A673 (cell line): Measurements from ENCODE around the gene COL8A1. TPM values are rescaled to one million over a fixed set of nuclear protein-coding genes. Genes with fewer than 3 reads are reported as not detected.

Experiments
- BruUV-seq: library from RNA; stranded (reverse); fragments of 400-500 nt; replicated peaks from 2 replicates; lab custom pipeline; 2021; lab: Mats Ljungman, UMichigan
- CTCF ChIA-PET: fragments of 300-600 bp; sonication (Branson Sonifier 250); formaldehyde crosslinking; loops from one replicate; lab custom pipeline; 2022; ENCODE audit warnings: antibody characterized with exemption; lab: Charles Lee
- POLR2A ChIA-PET: fragments of 300-600 bp; sonication (Branson Sonifier 250); formaldehyde crosslinking; loops from one replicate; lab custom pipeline; 2022; ENCODE audit warnings: antibody characterized with exemption; ENCODE audit not compliant: low non-redundant PET; lab: Charles Lee
- DNase-seq: peaks from one replicate; pipeline ENCODE4 v3.0.0-alpha.2; 2015; ENCODE audit warnings: low spot score
- H3K27ac ChIP-seq: fragments of 200-600 bp; sonication (generic); 2 replicates; pipeline ENCODE4 v1.5.1; 2016; ENCODE audit warnings: mixed run types, low read depth, mild to moderate bottlenecking, mixed read lengths, antibody characterized with exemption, low read length; ENCODE audit not compliant: poor library complexity, severe bottlenecking
- H3K27me3 ChIP-seq: fragments of 200-600 bp; sonication (generic); replicated peaks from 2 replicates; pipeline ENCODE4 v1.6.1; 2017; ENCODE audit warnings: mixed run types, low read depth, mild to moderate bottlenecking, mixed read lengths, antibody characterized with exemption, low read length; ENCODE audit not compliant: insufficient read depth, poor library complexity
- H3K36me3 ChIP-seq: fragments of 200-600 bp; sonication (generic); 2 replicates; pipeline ENCODE4 v1.6.1; 2016; ENCODE audit warnings: mixed run types, mild to moderate bottlenecking, mixed read lengths, antibody characterized with exemption, low read length; ENCODE audit not compliant: insufficient read depth, poor library complexity, severe bottlenecking
- H3K4me1 ChIP-seq: fragments of 200-600 bp; sonication (generic); 2 replicates; pipeline ENCODE4 v1.6.1; 2017; ENCODE audit warnings: mixed run types, mild to moderate bottlenecking, mixed read lengths, antibody characterized with exemption, low read length; ENCODE audit not compliant: insufficient read depth, poor library complexity, severe bottlenecking
- H3K4me3 ChIP-seq: fragments of 200-600 bp; sonication (generic); 2 replicates; pipeline ENCODE4 v1.5.1; 2016; ENCODE audit warnings: low read depth, mixed run types, mild to moderate bottlenecking, mixed read lengths, low read length; ENCODE audit not compliant: poor library complexity, severe bottlenecking
- H3K9me3 ChIP-seq: fragments of 200-600 bp; sonication (generic); 2 replicates; pipeline ENCODE4 v1.6.1; 2016; ENCODE audit warnings: mixed run types, low read depth, mild to moderate bottlenecking, mixed read lengths, antibody characterized with exemption, low read length; ENCODE audit not compliant: poor library complexity, severe bottlenecking
- EZH2 ChIP-seq: fragments of 200-600 bp; sonication (generic); IDR thresholded peaks from 2 replicates; pipeline ENCODE4 v1.6.1; 2017; ENCODE audit warnings: borderline replicate concordance, low read depth, mild to moderate bottlenecking, mixed read lengths, antibody characterized with exemption, low read length; ENCODE audit not compliant: poor library complexity, severe bottlenecking
- intact Hi-C: fragments of 100-400 bp; cut with micrococcal nuclease; formaldehyde crosslinking; loops from one replicate; pipeline ENCODE4 v1.10.0; 2022; ENCODE audit not compliant: unreplicated experiment
- total RNA-seq: library from RNA; stranded (reverse); gene quantifications from 2 replicates; pipeline ENCODE4 v1.2.3, GENCODE V29; 2021
- TF ChIP-seq, protein P1 (sequence below): fragments of 300-800, 200-600 bp; sonication (generic); conservative IDR thresholded peaks from 2 replicates; pipeline ENCODE4 v1.5.1; 2017; ENCODE audit warnings: low read depth, mild to moderate bottlenecking, antibody characterized with exemption, low read length, moderate library complexity, mixed read lengths

The COL8A1 gene
- total RNA-seq, 1 experiment from 2014 or later: 2.5 TPM

DNA sequence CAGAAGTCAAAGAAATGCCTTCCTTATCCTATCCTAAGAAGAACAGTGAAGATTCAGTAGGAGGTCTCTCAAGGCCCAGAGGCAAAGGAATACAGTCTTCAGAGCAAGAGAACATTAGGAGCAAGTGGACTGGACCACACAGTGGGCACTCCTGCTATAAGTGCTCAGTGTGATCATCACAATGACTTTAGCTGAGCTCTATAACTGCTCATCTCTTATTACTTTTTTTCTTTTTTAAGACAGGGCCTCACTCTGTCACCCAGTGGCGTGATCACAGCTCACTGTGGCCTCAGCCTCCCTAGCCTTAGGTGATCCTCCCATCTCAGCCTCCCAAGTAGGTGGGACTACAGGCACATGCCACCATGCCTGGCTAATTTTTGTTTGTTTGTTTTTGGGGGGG is 48.1 kb downstream of the COL8A1 start:
- Histone ChIP-seq H3K27me3 (no peaks in the 10 kb centered on the region), H3K36me3 (no peaks in the 10 kb centered on the region), H3K9me3 (no peaks in the 10 kb centered on the region), H3K27ac (no peak overlapping the region), H3K4me1 (peaks cover 21% of the 10 kb centered on the region), H3K4me3 (no peak overlapping the region)
- CTCF ChIA-PET: no interaction called here
- intact Hi-C loops: loop anchor here (2.0 kb wide), 1 partner anchor 664 kb away; no protein-coding TSS in a partner anchor
- POLR2A ChIA-PET: no interaction called here
- BruUV-seq: no TSS peak
- no peak for DNase-seq
- TF ChIP-seq EZH2: no peak
- TF ChIP-seq, protein P1, sequence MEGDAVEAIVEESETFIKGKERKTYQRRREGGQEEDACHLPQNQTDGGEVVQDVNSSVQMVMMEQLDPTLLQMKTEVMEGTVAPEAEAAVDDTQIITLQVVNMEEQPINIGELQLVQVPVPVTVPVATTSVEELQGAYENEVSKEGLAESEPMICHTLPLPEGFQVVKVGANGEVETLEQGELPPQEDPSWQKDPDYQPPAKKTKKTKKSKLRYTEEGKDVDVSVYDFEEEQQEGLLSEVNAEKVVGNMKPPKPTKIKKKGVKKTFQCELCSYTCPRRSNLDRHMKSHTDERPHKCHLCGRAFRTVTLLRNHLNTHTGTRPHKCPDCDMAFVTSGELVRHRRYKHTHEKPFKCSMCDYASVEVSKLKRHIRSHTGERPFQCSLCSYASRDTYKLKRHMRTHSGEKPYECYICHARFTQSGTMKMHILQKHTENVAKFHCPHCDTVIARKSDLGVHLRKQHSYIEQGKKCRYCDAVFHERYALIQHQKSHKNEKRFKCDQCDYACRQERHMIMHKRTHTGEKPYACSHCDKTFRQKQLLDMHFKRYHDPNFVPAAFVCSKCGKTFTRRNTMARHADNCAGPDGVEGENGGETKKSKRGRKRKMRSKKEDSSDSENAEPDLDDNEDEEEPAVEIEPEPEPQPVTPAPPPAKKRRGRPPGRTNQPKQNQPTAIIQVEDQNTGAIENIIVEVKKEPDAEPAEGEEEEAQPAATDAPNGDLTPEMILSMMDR: no peak

DNA sequence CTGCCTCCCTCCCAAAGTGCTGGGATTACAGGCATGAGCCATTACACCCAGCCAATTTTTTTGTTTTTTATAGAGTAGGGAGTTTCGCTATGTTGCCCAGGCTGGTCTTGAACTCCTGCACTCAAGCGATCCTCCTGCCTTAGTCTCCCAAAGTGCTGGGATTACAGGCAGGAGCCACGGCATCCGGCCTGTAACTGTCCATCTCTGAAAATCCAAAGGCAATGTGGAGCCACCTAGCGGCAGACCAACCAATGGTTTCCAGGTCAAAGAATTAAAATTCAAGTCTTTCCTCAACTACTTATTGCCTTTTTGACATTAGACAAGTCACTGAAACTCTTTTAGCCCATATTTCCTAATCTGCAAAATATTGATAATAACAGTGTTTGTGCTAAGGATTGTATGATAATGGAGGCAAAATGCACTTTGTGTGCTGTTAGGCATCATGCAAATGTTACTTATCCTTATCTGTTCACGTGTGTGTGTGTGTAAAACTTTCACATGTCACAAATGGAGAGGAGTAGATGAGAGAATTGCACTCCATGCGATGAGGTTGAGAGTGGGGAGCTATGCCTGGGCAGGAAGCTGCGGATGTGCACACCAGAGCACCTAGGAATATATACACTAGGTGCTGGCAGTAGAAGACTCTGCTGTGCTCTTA is 48.7 kb downstream of the COL8A1 start:
- Histone ChIP-seq H3K4me3 (no peak overlapping the region), H3K4me1 (peaks cover 21% of the 10 kb centered on the region), H3K36me3 (no peaks in the 10 kb centered on the region), H3K27ac (no peak overlapping the region), H3K27me3 (no peaks in the 10 kb centered on the region), H3K9me3 (no peaks in the 10 kb centered on the region)
- DNase-seq: peak; percentile 72
- no peak for TF ChIP-seq EZH2
- TF ChIP-seq, protein P1: peak; percentile 74
- ChIA-PET POLR2A (no interaction called here), CTCF (interaction anchor here (0.8 kb wide), 1 partner anchor 61 kb away, joined by 3 read pairs; no protein-coding TSS in a partner anchor)
- no TSS peak for BruUV-seq
- intact Hi-C loops: loop anchor here (1.0 to 2.0 kb wide), 2 partner anchors 188 to 664 kb away; no protein-coding TSS in a partner anchor

DNA sequence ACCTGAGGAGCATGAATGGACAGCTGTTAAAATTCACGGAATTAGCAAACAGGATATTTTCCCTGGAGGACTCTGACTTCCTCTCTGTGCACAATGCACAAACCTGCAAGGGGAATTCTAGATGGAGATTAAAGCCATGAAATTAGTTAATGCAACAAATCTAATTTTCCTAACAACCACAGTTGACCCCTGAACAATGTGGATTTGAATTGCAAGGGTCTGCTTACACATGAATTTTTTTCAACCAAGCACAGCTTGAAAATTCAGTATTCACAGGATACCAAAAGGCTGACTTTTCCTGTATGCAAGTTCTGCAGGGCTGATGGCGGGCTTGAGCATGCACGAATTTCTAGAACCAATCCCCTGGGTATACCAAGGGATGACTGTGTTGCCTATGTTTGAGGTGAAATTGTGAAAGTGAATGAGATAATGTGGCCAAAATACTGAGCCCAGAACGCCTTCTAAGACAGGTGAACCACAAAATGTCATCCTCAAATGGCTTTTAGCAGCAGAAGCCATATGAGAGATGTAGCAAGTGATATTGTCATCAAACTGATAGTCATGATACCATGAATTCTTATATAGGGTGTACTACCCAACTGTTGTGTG is 52.5 kb downstream of the COL8A1 start:
- Histone ChIP-seq H3K4me3 (no peak overlapping the region), H3K27ac (no peak overlapping the region), H3K9me3 (no peaks in the 10 kb centered on the region), H3K27me3 (no peaks in the 10 kb centered on the region), H3K36me3 (no peaks in the 10 kb centered on the region), H3K4me1 (peaks cover 21% of the 10 kb centered on the region)
- no TSS peak for BruUV-seq
- no peak for DNase-seq
- CTCF ChIA-PET: no interaction called here
- POLR2A ChIA-PET: no interaction called here
- no peak for TF ChIP-seq EZH2
- TF ChIP-seq, protein P1: no peak
- intact Hi-C loops: no loop called here
